HepG2 (cell line): ENCODE results near the gene ASPRV1. TPM values are rescaled to one million over a fixed set of nuclear protein-coding genes. Genes with fewer than 3 reads are reported as not detected.

Source experiments
- ATF3 ChIP-seq: sonication (generic); formaldehyde crosslinking; IDR thresholded peaks from 2 replicates; pipeline ENCODE4 v1.4.0; 2020; ENCODE audit warnings: missing genetic modification reagents
- EED ChIP-seq: sonication (generic); formaldehyde crosslinking; IDR thresholded peaks from 2 replicates; pipeline ENCODE4 v1.5.0; 2020; ENCODE audit warnings: mild to moderate bottlenecking, missing genetic modification reagents
- ERF ChIP-seq: IDR thresholded peaks from 2 replicates; pipeline ENCODE4 v1.6.1; 2018; ENCODE audit warnings: missing biosample characterization, missing genetic modification reagents
- FOXC1 ChIP-seq: sonication (generic); formaldehyde crosslinking; IDR thresholded peaks from 2 replicates; pipeline ENCODE4 v1.8.0; 2022; ENCODE audit warnings: mild to moderate bottlenecking, missing genetic modification reagents, borderline replicate concordance
- GABPA ChIP-seq, 2 experiments: IDR thresholded peaks; 2 replicates each; pipeline ENCODE4 v1.6.1; 2011 to 2016; ENCODE audit warnings: low read depth in 2 of 2, low read length in 1 of 2, missing biosample characterization in 1 of 2, missing genetic modification characterization in 1 of 2
- HIC2 ChIP-seq: sonication (generic); formaldehyde crosslinking; IDR thresholded peaks from 2 replicates; pipeline ENCODE4 v1.9.0; 2022; ENCODE audit warnings: low read depth, missing genetic modification reagents
- MAF1 ChIP-seq: sonication (generic); formaldehyde crosslinking; IDR thresholded peaks from 2 replicates; pipeline ENCODE4 v1.5.0; 2020; ENCODE audit warnings: missing genetic modification reagents, borderline replicate concordance
- MEIS2 ChIP-seq: sonication (generic); formaldehyde crosslinking; IDR thresholded peaks from 2 replicates; pipeline ENCODE4 v1.9.0; 2021; ENCODE audit warnings: mild to moderate bottlenecking, missing genetic modification reagents
- NFYB ChIP-seq: sonication (generic); formaldehyde crosslinking; IDR thresholded peaks from 2 replicates; pipeline ENCODE4 v1.4.0; 2020; ENCODE audit warnings: missing genetic modification reagents
- PAWR ChIP-seq: sonication (generic); formaldehyde crosslinking; IDR thresholded peaks from 2 replicates; pipeline ENCODE4 v1.4.0; 2020; ENCODE audit warnings: missing genetic modification reagents, mild to moderate bottlenecking, borderline replicate concordance
- POGZ ChIP-seq: sonication (generic); formaldehyde crosslinking; IDR thresholded peaks from 2 replicates; pipeline ENCODE4 v1.4.0; 2020; ENCODE audit warnings: mild to moderate bottlenecking, missing genetic modification reagents
- SAP130 ChIP-seq: IDR thresholded peaks from 2 replicates; pipeline ENCODE4 v1.6.1; 2016; ENCODE audit warnings: low read depth
- SNAPC5 ChIP-seq: sonication (generic); formaldehyde crosslinking; IDR thresholded peaks from 2 replicates; pipeline ENCODE4 v1.8.1; 2023; ENCODE audit warnings: mild to moderate bottlenecking, missing genetic modification reagents, borderline replicate concordance
- SRSF1 ChIP-seq: fragments of 200-400 bp; formaldehyde crosslinking; optimal IDR thresholded peaks from 2 replicates; pipeline ENCODE3; 2017; ENCODE audit warnings: mild to moderate bottlenecking, low read depth, low read length, moderate library complexity
- TCF12 ChIP-seq, 2 experiments: fragments of 450-650 bp in 1 of 2; sonication (generic) in 1 of 2; formaldehyde crosslinking in 1 of 2; IDR thresholded peaks; 2 replicates each; pipeline versions ENCODE4 v1.6.1 to v1.8.0; 2017 to 2022; ENCODE audit warnings: antibody characterized with exemption in 1 of 2, mild to moderate bottlenecking in 1 of 2, missing genetic modification reagents in 1 of 2, moderate library complexity in 1 of 2
- ZBTB7A ChIP-seq: sonication (generic); formaldehyde crosslinking; IDR thresholded peaks from 2 replicates; pipeline ENCODE4 v1.8.0; 2022; ENCODE audit warnings: mild to moderate bottlenecking, missing genetic modification reagents
- ZFP90 ChIP-seq: sonication (generic); formaldehyde crosslinking; IDR thresholded peaks from 2 replicates; pipeline ENCODE4 v1.8.0; 2022; ENCODE audit warnings: missing genetic modification reagents, mild to moderate bottlenecking, inconsistent platforms, borderline replicate concordance
- ZNF224 ChIP-seq: sonication (generic); formaldehyde crosslinking; IDR thresholded peaks from 2 replicates; pipeline ENCODE4 v1.5.0; 2020; ENCODE audit warnings: mild to moderate bottlenecking, missing genetic modification reagents
- ZNF430 ChIP-seq: sonication (generic); formaldehyde crosslinking; IDR thresholded peaks from 2 replicates; pipeline ENCODE4 v1.9.0; 2021; ENCODE audit warnings: mild to moderate bottlenecking, missing genetic modification reagents
- ZNF549 ChIP-seq: sonication (generic); formaldehyde crosslinking; IDR thresholded peaks from 2 replicates; pipeline ENCODE4 v1.5.0; 2020; ENCODE audit warnings: missing genetic modification reagents
- ZNF589 ChIP-seq: sonication (generic); formaldehyde crosslinking; conservative IDR thresholded peaks from 2 replicates; pipeline ENCODE4 v1.8.0; 2022; ENCODE audit warnings: mild to moderate bottlenecking, moderate library complexity, missing genetic modification reagents
- ZNF850 ChIP-seq: sonication (generic); formaldehyde crosslinking; conservative IDR thresholded peaks from 2 replicates; pipeline ENCODE4 v1.9.0; 2021; ENCODE audit warnings: mild to moderate bottlenecking, missing genetic modification reagents
- ZSCAN20 ChIP-seq: sonication (generic); formaldehyde crosslinking; IDR thresholded peaks from 2 replicates; pipeline ENCODE4 v1.4.0; 2020; ENCODE audit warnings: missing genetic modification reagents, mild to moderate bottlenecking, borderline replicate concordance
- polyA plus RNA-seq, 8 experiments: library from polyadenylated mRNA; depleted of rRNA in 3 of 8; stranded (reverse) in 7 of 8; unstranded in 1 of 8; fragments of >200 nt; fragmentation: Illumina TruSeq in 4 of 8; extraction: Trizol in 4 of 8; gene quantifications; 2 replicates each; pipeline versions ENCODE4 v1.2.1 to v1.2.3, GENCODE V29; 2011 to 2016; ENCODE audit warnings: low read depth in 4 of 8, missing spikeins in 1 of 8, mixed read lengths in 1 of 8; ENCODE audit not compliant: insufficient read depth in 1 of 8
- total RNA-seq, 5 experiments: library from RNA; depleted of rRNA; stranded (reverse); fragments of >200 nt; fragmentation: Illumina TruSeq; extraction: Trizol; gene quantifications; 2 replicates each; pipeline ENCODE4 v1.2.3, GENCODE V29; 2016; ENCODE audit warnings: low read depth in 1 of 5
- TF ChIP-seq, protein P1 (sequence below): IDR thresholded peaks from 2 replicates; pipeline ENCODE4 v1.6.1; 2016; ENCODE audit warnings: mild to moderate bottlenecking, missing biosample characterization, missing genetic modification reagents
- TF ChIP-seq, protein P2 (sequence below): sonication (generic); formaldehyde crosslinking; IDR thresholded peaks from 2 replicates; pipeline ENCODE4 v1.8.1; 2023; ENCODE audit warnings: mild to moderate bottlenecking, inconsistent platforms, moderate library complexity, missing genetic modification reagents, borderline replicate concordance
- TF ChIP-seq, protein P3 (sequence below): sonication (generic); formaldehyde crosslinking; IDR thresholded peaks from 2 replicates; pipeline ENCODE4 v1.4.0; 2020; ENCODE audit warnings: missing genetic modification reagents, borderline replicate concordance

ASPRV1 gene
- total and polyA plus RNA-seq, 2 of the 13 experiments (the other 11 are each of a cell fraction or from before 2014, with no cell fraction given) = 0.40 to 0.48 TPM

DNA sequence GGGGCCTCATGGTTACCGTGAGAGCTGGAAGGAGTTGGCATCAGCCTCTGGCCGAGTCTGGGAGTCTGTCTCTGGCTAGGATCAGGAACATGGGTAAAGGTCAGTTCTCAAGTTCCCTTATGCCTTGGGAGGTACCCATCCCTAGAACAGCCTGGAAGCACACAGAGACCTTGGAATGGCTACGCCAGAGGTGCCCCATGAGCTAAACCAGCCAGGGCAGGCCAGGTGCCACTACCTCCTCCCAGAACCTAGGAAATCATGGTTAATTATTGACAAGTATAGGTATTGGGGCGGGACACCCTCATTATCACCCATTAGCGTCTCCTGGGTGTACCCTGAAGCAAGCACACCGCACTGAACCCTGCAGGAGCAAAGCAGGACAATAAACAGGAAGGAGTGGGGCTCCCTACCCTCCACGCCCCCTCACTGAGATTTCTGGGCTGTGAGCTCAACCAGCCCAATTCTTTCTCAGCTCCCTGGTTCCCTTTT is 3.0 kb upstream of the ASPRV1 start (continued):
- TF ChIP-seq PAWR (0 out of 2 replicates have a peak, but pooled peaks have one; percentile 15), FOXC1 (CRISPR knock-in tag) (no peak), ZNF430 (0 out of 2 replicates have a peak, but pooled peaks have one; percentile 6), ZSCAN20 (CRISPR knock-in tag) (no peak), MAF1 (CRISPR knock-in tag) (no peak), ZNF850 (CRISPR knock-in tag) (no peak), MEIS2 (CRISPR knock-in tag) (0 out of 2 replicates have a peak, but pooled peaks have one; percentile 28), POGZ (CRISPR knock-in tag) (no peak), ERF (CRISPR knock-in tag) (no peak), ZNF224 (no peak), HIC2 (CRISPR knock-in tag) (0 out of 2 replicates have a peak, but pooled peaks have one; percentile 42), ZFP90 (CRISPR knock-in tag) (0 out of 2 replicates have a peak, but pooled peaks have one; percentile 67), ATF3 (CRISPR knock-in tag) (no peak), GABPA (IDR thresholded peaks at IDR 0.05; ENCODE audit: low read depth, low read length) (no peak), GABPA (CRISPR knock-in tag; IDR thresholded peaks at IDR 0.05; ENCODE audit: low read depth) (peak; percentile 32; the same call in 1 of the 2 replicates), SRSF1 (no peak), SAP130 (peak; percentile 27; the same call in 1 of the 2 replicates), TCF12 (IDR thresholded peaks at IDR 0.05) (no peak), TCF12 (CRISPR knock-in tag; IDR thresholded peaks at IDR 0.05) (no peak), ZNF549 (CRISPR knock-in tag) (no peak), NFYB (CRISPR knock-in tag) (no peak), ZNF589 (CRISPR knock-in tag) (no peak), EED (no peak), ZBTB7A (CRISPR knock-in tag) (no peak), SNAPC5 (CRISPR knock-in tag) (no peak)
- TF ChIP-seq, protein P1, sequence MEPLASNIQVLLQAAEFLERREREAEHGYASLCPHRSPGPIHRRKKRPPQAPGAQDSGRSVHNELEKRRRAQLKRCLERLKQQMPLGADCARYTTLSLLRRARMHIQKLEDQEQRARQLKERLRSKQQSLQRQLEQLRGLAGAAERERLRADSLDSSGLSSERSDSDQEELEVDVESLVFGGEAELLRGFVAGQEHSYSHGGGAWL (CRISPR knock-in tag) = no peak
- TF ChIP-seq, protein P2, sequence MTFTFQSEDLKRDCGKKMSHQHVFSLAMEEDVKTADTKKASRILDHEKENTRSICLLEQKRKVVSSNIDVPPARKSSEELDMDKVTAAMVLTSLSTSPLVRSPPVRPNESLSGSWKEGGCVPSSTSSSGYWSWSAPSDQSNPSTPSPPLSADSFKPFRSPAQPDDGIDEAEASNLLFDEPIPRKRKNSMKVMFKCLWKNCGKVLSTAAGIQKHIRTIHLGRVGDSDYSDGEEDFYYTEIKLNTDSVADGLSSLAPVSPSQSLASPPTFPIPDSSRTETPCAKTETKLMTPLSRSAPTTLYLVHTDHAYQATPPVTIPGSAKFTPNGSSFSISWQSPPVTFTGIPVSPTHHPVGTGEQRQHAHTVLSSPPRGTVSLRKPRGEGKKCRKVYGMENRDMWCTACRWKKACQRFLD = no peak
- TF ChIP-seq, protein P3, sequence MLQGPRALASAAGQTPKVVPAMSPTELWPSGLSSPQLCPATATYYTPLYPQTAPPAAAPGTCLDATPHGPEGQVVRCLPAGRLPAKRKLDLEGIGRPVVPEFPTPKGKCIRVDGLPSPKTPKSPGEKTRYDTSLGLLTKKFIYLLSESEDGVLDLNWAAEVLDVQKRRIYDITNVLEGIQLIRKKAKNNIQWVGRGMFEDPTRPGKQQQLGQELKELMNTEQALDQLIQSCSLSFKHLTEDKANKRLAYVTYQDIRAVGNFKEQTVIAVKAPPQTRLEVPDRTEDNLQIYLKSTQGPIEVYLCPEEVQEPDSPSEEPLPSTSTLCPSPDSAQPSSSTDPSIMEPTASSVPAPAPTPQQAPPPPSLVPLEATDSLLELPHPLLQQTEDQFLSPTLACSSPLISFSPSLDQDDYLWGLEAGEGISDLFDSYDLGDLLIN (CRISPR knock-in tag) = no peak
